ENCODE measurements around the gene U2SURP.

DNA sequence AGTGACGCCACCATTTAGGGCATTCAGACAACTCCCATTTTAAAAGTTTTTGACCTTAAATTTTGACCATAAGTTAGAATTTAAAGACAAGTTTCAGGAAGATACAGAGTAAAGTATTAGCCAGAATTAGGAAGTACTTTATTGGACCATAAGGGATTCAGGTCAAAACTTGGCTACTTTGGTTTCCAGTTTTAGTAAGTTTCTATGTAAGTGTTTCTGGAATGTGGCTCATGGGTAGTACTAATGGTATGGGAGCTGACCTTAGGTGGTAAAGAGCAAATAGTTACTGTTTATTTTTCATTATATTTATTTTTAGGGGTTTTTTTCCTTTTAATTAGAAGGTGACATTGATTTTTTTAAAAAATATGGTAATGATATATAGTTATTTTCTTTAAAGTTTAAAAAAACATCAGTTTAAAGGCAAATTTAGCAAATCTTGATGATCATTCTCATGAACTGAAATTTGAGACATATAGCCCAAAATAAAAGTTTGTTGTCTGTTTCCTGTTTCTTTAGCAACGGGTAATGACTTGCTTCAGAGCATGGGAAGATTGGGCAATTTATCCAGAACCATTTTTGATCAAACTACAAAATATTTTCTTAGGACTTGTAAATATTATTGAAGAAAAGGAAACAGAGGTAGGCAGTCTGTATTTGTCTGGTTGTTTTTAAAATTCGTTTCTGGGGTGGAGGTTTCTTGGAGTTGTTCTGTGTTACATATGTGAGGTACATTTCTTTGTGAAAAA, 34.3 kb downstream of the U2SURP start:
- TF ChIP-seq, protein P1, sequence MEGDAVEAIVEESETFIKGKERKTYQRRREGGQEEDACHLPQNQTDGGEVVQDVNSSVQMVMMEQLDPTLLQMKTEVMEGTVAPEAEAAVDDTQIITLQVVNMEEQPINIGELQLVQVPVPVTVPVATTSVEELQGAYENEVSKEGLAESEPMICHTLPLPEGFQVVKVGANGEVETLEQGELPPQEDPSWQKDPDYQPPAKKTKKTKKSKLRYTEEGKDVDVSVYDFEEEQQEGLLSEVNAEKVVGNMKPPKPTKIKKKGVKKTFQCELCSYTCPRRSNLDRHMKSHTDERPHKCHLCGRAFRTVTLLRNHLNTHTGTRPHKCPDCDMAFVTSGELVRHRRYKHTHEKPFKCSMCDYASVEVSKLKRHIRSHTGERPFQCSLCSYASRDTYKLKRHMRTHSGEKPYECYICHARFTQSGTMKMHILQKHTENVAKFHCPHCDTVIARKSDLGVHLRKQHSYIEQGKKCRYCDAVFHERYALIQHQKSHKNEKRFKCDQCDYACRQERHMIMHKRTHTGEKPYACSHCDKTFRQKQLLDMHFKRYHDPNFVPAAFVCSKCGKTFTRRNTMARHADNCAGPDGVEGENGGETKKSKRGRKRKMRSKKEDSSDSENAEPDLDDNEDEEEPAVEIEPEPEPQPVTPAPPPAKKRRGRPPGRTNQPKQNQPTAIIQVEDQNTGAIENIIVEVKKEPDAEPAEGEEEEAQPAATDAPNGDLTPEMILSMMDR (IDR thresholded peaks at IDR 0.05; ENCODE audit: low read length) = no peak
- no peak for TF ChIP-seq EZH2phosphoT487 (IDR thresholded peaks at IDR 0.05; ENCODE audit: low read length)

Data from MM.1S (cell line).